ENCODE measurements around the gene HMGN5. TPM values are rescaled to one million over a fixed set of nuclear protein-coding genes. Genes with fewer than 3 reads are reported as not detected.

HMGN5 gene
- total RNA-seq, 1 experiment from 2014 or later = 13.0 TPM

GRCh38 chrX:81202943-81203342 is 1.2 kb upstream of the HMGN5 start:
- Histone ChIP-seq H3K18ac (ENCODE audit: insufficient read length, low read depth, low read length) (no peak overlapping the region), H3K79me2 (ENCODE audit: insufficient read depth, low read length) (peaks cover 4% of the 10 kb centered on the region; the same call in 1 of the 2 replicates), H3K4me2 (ENCODE audit: insufficient read depth, insufficient read length, low read length) (peak overlapping the region; percentile 73), H3K27me3 (ENCODE audit: insufficient read depth, low read length) (no peaks in the 10 kb centered on the region), H2AFZ (ENCODE audit: low read length) (no peak overlapping the region), H3K9me3 (ENCODE audit: control insufficient read depth, low read depth, low read length) (peaks cover under 1% of the 10 kb centered on the region), H3T11ph (ENCODE audit: low read length) (no peak overlapping the region), H2BK15ac (ENCODE audit: low read depth, low read length) (no peak overlapping the region), H2BK120ac (ENCODE audit: low read depth, low read length, poor library complexity, severe bottlenecking) (no peak overlapping the region), H4K20me1 (ENCODE audit: control insufficient read depth, insufficient read depth, insufficient read length) (no peaks in the 10 kb centered on the region), H3K79me1 (ENCODE audit: insufficient read depth, low read depth, low read length, poor library complexity, severe bottlenecking) (no peaks in the 10 kb centered on the region), H3K23ac (ENCODE audit: insufficient read length, low read depth, low read length) (no peak overlapping the region), H2BK5ac (ENCODE audit: insufficient read length, low read length) (no peak overlapping the region), H2BK12ac (ENCODE audit: insufficient read length, low read depth, low read length) (no peak overlapping the region), H4K8ac (replicated peaks; ENCODE audit: insufficient read length, low read depth, low read length) (no peak overlapping the region), H3K4ac (ENCODE audit: low read depth, low read length) (no peak overlapping the region), H2AK5ac (ENCODE audit: insufficient read length, low read length) (no peak overlapping the region), H3K27ac (ENCODE audit: insufficient read length, low read depth, low read length) (no peak overlapping the region), H3K56ac (ENCODE audit: insufficient read length, low read depth, low read length) (no peak overlapping the region), H3K4me1 (ENCODE audit: insufficient read depth, low read length) (no peaks in the 10 kb centered on the region), H2BK20ac (ENCODE audit: low read depth, low read length, poor library complexity, severe bottlenecking) (no peak overlapping the region), H3K23me2 (ENCODE audit: insufficient read length, low read depth, low read length, poor library complexity, severe bottlenecking) (peaks cover 3% of the 10 kb centered on the region), H3K14ac (ENCODE audit: insufficient read depth, low read length) (no peak overlapping the region), H3K9ac (ENCODE audit: extremely low read depth, insufficient read length, low read length) (no peak overlapping the region), H4K5ac (ENCODE audit: insufficient read length, low read depth, low read length) (no peak overlapping the region), H4K91ac (ENCODE audit: insufficient read length, low read depth, low read length) (no peak overlapping the region)
- no peak for TF ChIP-seq CTCF (conservative IDR thresholded peaks at IDR 0.05)
- Mint-ChIP-seq H3K36me3 (ENCODE audit: insufficient read depth in 1 of 3, low read depth in 3 of 3) (peaks cover 4 to 11% (median 5%) of the 10 kb centered on the region in 3 experiments; a peak in 5 of 7 replicates), H3K27ac (peak overlapping the region in 1 of 3 experiments; percentile 33; a peak in 3 of 7 replicates), H3K4me1 (peaks cover 11 to 20% of the 10 kb centered on the region in 2 experiments; a peak in 3 of 4 replicates), H3K9me3 (peaks cover 63 to 68% of the 10 kb centered on the region in 2 experiments), H3K27me3 (ENCODE audit: low read depth) (no peaks in the 10 kb centered on the region; the same call in 1 of the 2 replicates), H3K4me3 (peak overlapping the region; percentile 91 to 92)
- DNase-seq = no peak
- no CpG with 5 or more reads among the region's 1 CpG for WGBS (ENCODE audit: extremely low coverage, insufficient read length, low lambda C conversion rate)
